ENCODE data around the gene ISYNA1.

DNA sequence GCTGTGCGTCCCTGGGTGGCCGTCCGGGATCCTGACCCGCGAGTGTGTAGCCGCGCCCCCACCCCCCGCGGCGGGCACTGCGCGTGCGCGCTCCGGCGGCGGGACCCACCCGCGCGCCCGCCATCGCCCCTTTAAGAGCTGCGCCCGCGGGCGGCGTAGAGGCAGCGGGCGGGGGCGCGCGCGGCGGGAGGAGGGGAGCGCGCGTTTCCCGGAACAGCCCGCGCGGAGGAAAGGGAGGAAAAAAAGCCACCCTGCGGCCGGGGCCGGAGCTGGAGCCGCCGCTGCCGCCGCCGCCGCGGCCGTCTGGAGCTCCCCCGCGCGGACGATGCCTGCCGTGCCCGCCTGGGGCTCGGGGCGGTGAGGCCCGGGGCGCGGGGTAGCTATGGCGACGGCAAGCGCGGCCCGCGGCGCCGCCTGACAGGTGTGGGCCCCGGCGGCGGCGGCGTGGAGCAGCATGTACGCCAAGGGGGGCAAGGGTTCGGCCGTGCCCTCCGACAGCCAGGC, 18.7 kb downstream of the ISYNA1 start, which contains the start of gene SSBP4:
- TF ChIP-seq ZNF672 (CRISPR knock-in tag; IDR thresholded peaks at IDR 0.05) (0 out of 2 replicates have a peak, but pooled peaks have one; percentile 3), MTF1 (CRISPR knock-in tag; IDR thresholded peaks at IDR 0.05) (no peak), CENPX (CRISPR knock-in tag; IDR thresholded peaks at IDR 0.05) (no peak), NFE2 (CRISPR knock-in tag; IDR thresholded peaks at IDR 0.05) (no peak), SMC3 (IDR thresholded peaks at IDR 0.05; ENCODE audit: low read length) (no peak), MAF1 (CRISPR knock-in tag; IDR thresholded peaks at IDR 0.05; ENCODE audit: borderline replicate concordance) (no peak), ZNF230 (CRISPR knock-in tag; IDR thresholded peaks at IDR 0.05) (no peak), ZNF616 (CRISPR knock-in tag; IDR thresholded peaks at IDR 0.05; ENCODE audit: low read depth) (no peak), YY1 (IDR thresholded peaks at IDR 0.05; ENCODE audit: insufficient read depth, insufficient replicate concordance, low read depth, low read length) (peak; percentile 54), FUBP1 (CRISPR knock-in tag; IDR thresholded peaks at IDR 0.05; ENCODE audit: borderline replicate concordance) (no peak), MTA3 (CRISPR knock-in tag; IDR thresholded peaks at IDR 0.05) (no peak)
